IMR-90 (cell line): ENCODE measurements around the gene HMGB3. TPM values are rescaled to one million over a fixed set of nuclear protein-coding genes. Genes with fewer than 3 reads are reported as not detected.

Experiments
- ATAC-seq: fragments of 200-7000 bp; cut with Tn5 transposase; 2 replicates; pipeline ENCODE4 v1.9.1; 2020; ENCODE audit warnings: low read depth, mild to moderate bottlenecking, moderate library complexity
- BruUV-seq: library from RNA; stranded (reverse); fragments of 400-500 nt; replicated peaks from 2 replicates; lab custom pipeline; 2021; lab: Mats Ljungman, UMichigan
- CTCF ChIA-PET: fragments of 300-600 bp; formaldehyde crosslinking; extraction: SDS; loops from one replicate; lab custom pipeline; 2021; ENCODE audit warnings: antibody characterized with exemption; lab: Yijun Ruan, JAX
- POLR2A ChIA-PET: fragments of 300-600 bp; sonication (Branson Sonifier 250); formaldehyde crosslinking; loops from one replicate; lab custom pipeline; 2022; ENCODE audit warnings: antibody characterized with exemption; ENCODE audit not compliant: unreplicated experiment; lab: Charles Lee
- DNase-seq: peaks from one replicate; pipeline ENCODE4 v3.0.0; 2013
- H2AFZ ChIP-seq: replicated peaks from 2 replicates; pipeline ENCODE3; 2013; ENCODE audit warnings: low read length, mild to moderate bottlenecking; ENCODE audit not compliant: poor library complexity
- H2AK5ac ChIP-seq: 2 replicates; pipeline ENCODE4 v1.6.1; 2013; ENCODE audit warnings: low read depth, low read length, inconsistent platforms
- H2AK9ac ChIP-seq: replicated peaks from 2 replicates; pipeline ENCODE3; 2013; ENCODE audit warnings: mild to moderate bottlenecking, low read depth, low read length, moderate library complexity; ENCODE audit not compliant: poor library complexity
- H2BK120ac ChIP-seq: 2 replicates; pipeline ENCODE4 v1.6.1; 2013; ENCODE audit warnings: low read depth, low read length, inconsistent platforms
- H2BK15ac ChIP-seq: 3 replicates; pipeline ENCODE4 v1.6.1; 2013; ENCODE audit warnings: low read depth, low read length, inconsistent platforms
- H2BK20ac ChIP-seq: 2 replicates; pipeline ENCODE4 v1.6.1; 2013; ENCODE audit warnings: low read depth, mild to moderate bottlenecking, inconsistent platforms, low read length, moderate library complexity
- H2BK5ac ChIP-seq: 2 replicates; pipeline ENCODE4 v1.6.1; 2013; ENCODE audit warnings: mild to moderate bottlenecking, low read depth, low read length, inconsistent platforms; ENCODE audit not compliant: poor library complexity, severe bottlenecking
- H3K14ac ChIP-seq: replicated peaks from 2 replicates; pipeline ENCODE4 v1.6.1; 2013; ENCODE audit warnings: low read depth, low read length, inconsistent platforms
- H3K18ac ChIP-seq: 2 replicates; pipeline ENCODE4 v1.6.1; 2013; ENCODE audit warnings: low read depth, low read length, control low read depth
- H3K23ac ChIP-seq: 2 replicates; pipeline ENCODE4 v1.6.1; 2013; ENCODE audit warnings: low read depth, low read length, inconsistent platforms
- H3K27ac ChIP-seq: 2 replicates; pipeline ENCODE4 v1.5.1; 2013; ENCODE audit warnings: mild to moderate bottlenecking, control low read depth, low read length; ENCODE audit not compliant: insufficient read depth
- H3K27me3 ChIP-seq: 2 replicates; pipeline ENCODE4 v1.6.1; 2013; ENCODE audit warnings: low read length; ENCODE audit not compliant: control insufficient read depth, insufficient read depth
- H3K36me3 ChIP-seq: 2 replicates; pipeline ENCODE4 v1.6.1; 2013; ENCODE audit warnings: low read length, mixed read lengths; ENCODE audit not compliant: control insufficient read depth, insufficient read depth
- H3K4ac ChIP-seq: 2 replicates; pipeline ENCODE4 v1.6.1; 2013; ENCODE audit warnings: low read depth, low read length, inconsistent platforms
- H3K4me1 ChIP-seq: 2 replicates; pipeline ENCODE4 v1.6.1; 2013; ENCODE audit warnings: low read length, mixed read lengths; ENCODE audit not compliant: control insufficient read depth, insufficient read depth
- H3K4me2 ChIP-seq: 2 replicates; pipeline ENCODE4 v1.6.1; 2013; ENCODE audit warnings: low read depth, mild to moderate bottlenecking, control low read depth, low read length, moderate library complexity
- H3K4me3 ChIP-seq: 2 replicates; pipeline ENCODE4 v1.5.1; 2013; ENCODE audit warnings: low read depth, mild to moderate bottlenecking, control low read depth, low read length, moderate library complexity; ENCODE audit not compliant: insufficient read depth
- H3K56ac ChIP-seq: 2 replicates; pipeline ENCODE4 v1.6.1; 2013; ENCODE audit warnings: low read length, inconsistent platforms; ENCODE audit not compliant: insufficient read depth; ENCODE audit errors: extremely low read depth
- H3K79me1 ChIP-seq, 2 experiments: 2 replicates each; pipeline ENCODE4 v1.6.1; 2013; ENCODE audit warnings: low read length in 2 of 2, inconsistent platforms in 1 of 2, low read depth in 1 of 2
- H3K9ac ChIP-seq: 2 replicates; pipeline ENCODE4 v1.6.1; 2013; ENCODE audit warnings: low read depth, low read length, control low read depth
- H3K9me1 ChIP-seq: 2 replicates; pipeline ENCODE4 v1.6.1; 2013; ENCODE audit warnings: low read length, inconsistent platforms; ENCODE audit not compliant: insufficient read depth
- H3K9me3 ChIP-seq: 2 replicates; pipeline ENCODE4 v1.6.1; 2013; ENCODE audit warnings: low read length; ENCODE audit not compliant: control insufficient read depth, insufficient read depth
- H4K20me1 ChIP-seq: 2 replicates; pipeline ENCODE4 v1.6.1; 2013; ENCODE audit warnings: low read length, inconsistent platforms; ENCODE audit not compliant: insufficient read depth
- H4K5ac ChIP-seq: 2 replicates; pipeline ENCODE4 v1.6.1; 2013; ENCODE audit warnings: mild to moderate bottlenecking, low read depth, low read length, control low read depth
- H4K8ac ChIP-seq, 2 experiments: 2 replicates each; pipeline ENCODE4 v1.6.1; 2013; ENCODE audit warnings: low read depth in 2 of 2, low read length in 2 of 2, control low read depth in 1 of 2, inconsistent platforms in 1 of 2
- H4K91ac ChIP-seq: 2 replicates; pipeline ENCODE4 v1.6.1; 2013; ENCODE audit warnings: low read depth, low read length, inconsistent platforms; ENCODE audit not compliant: insufficient read depth
- BHLHE40 ChIP-seq: fragments of 150-350 bp; IDR thresholded peaks from 2 replicates; pipeline ENCODE4 v1.6.1; 2016; ENCODE audit warnings: mild to moderate bottlenecking, low read depth, low read length
- CEBPB ChIP-seq: IDR thresholded peaks from 2 replicates; pipeline ENCODE4 v1.6.1; 2012; ENCODE audit warnings: low read depth, low read length, improper control_type of control experiment
- MAFK ChIP-seq: IDR thresholded peaks from 2 replicates; pipeline ENCODE4 v1.6.1; 2012; ENCODE audit warnings: low read depth, low read length, improper control_type of control experiment
- MXI1 ChIP-seq: IDR thresholded peaks from 2 replicates; pipeline ENCODE4 v1.6.1; 2012; ENCODE audit warnings: low read depth, mild to moderate bottlenecking, low read length, moderate library complexity, borderline replicate concordance
- NFE2L2 ChIP-seq: fragments of 150-350 bp; IDR thresholded peaks from 2 replicates; pipeline ENCODE4 v1.6.1; 2016; ENCODE audit warnings: low read depth, mild to moderate bottlenecking, low read length
- POLR2A ChIP-seq: IDR thresholded peaks from 2 replicates; pipeline ENCODE4 v1.6.1; 2012; ENCODE audit warnings: mild to moderate bottlenecking, low read depth, low read length
- RCOR1 ChIP-seq: IDR thresholded peaks from 2 replicates; pipeline ENCODE4 v1.6.1; 2012; ENCODE audit warnings: mild to moderate bottlenecking, low read length, improper control_type of control experiment; ENCODE audit not compliant: insufficient replicate concordance
- RFX5 ChIP-seq: IDR thresholded peaks from 2 replicates; pipeline ENCODE4 v1.8.0; 2012; ENCODE audit warnings: low read depth, mild to moderate bottlenecking, low read length, moderate library complexity
- SMC3 ChIP-seq: fragments of 150-350 bp; IDR thresholded peaks from 2 replicates; pipeline ENCODE4 v1.6.1; 2016; ENCODE audit warnings: low read depth, mild to moderate bottlenecking, antibody characterized with exemption, low read length, moderate library complexity
- USF2 ChIP-seq: fragments of 150-350 bp; IDR thresholded peaks from 2 replicates; pipeline ENCODE4 v1.6.1; 2017; ENCODE audit warnings: mild to moderate bottlenecking, antibody characterized with exemption, low read length, low read depth
- WGBS, 2 experiments: methylation state at CpG; one replicate each; pipeline versions ENCODE4 v1.1.5 to v1.1.7; 2013; ENCODE audit warnings: missing lambda C conversion rate in 2 of 2; ENCODE audit not compliant: insufficient read length in 1 of 2; ENCODE audit errors: extremely low coverage in 2 of 2; 5-methylcytosine and 5-hydroxymethylcytosine counted together
- dilution Hi-C: fragments of 300-500 bp; cut with HindIII; formaldehyde crosslinking; loops from one replicate; pipeline ENCODE4 v1.14.3; 2018; ENCODE audit warnings: low sequenced_read_pairs; ENCODE audit not compliant: unreplicated experiment
- in situ Hi-C: fragments of 300-500 bp; cut with MboI; formaldehyde crosslinking; loops from 3 replicates; pipeline ENCODE4 v1.14.3; 2019; ENCODE audit warnings: low sequenced_read_pairs, inconsistent platforms, mixed read lengths
- intact Hi-C: fragments of 100-400 bp; cut with micrococcal nuclease; formaldehyde crosslinking; loops from 2 replicates; pipeline ENCODE4 v1.10.0; 2022
- polyA plus RNA-seq, 3 experiments: library from polyadenylated mRNA; depleted of rRNA; stranded (reverse); fragments of >200 nt; gene quantifications; 2 replicates each; pipeline ENCODE4 v1.2.3, GENCODE V29; 2012; ENCODE audit warnings: low replicate concordance in 1 of 3
- total RNA-seq: library from RNA; depleted of rRNA; stranded (reverse); fragments of >200 nt; gene quantifications from 2 replicates; pipeline ENCODE4 v1.2.3, GENCODE V29; 2012
- TF ChIP-seq, protein P1 (sequence below): fragments of 150-350 bp; IDR thresholded peaks from 2 replicates; pipeline ENCODE4 v1.6.1; 2016; ENCODE audit warnings: low read depth, mild to moderate bottlenecking, low read length, moderate library complexity, borderline replicate concordance
- TF ChIP-seq, protein P2 (sequence below): conservative IDR thresholded peaks from 2 replicates; pipeline ENCODE4 v1.5.1; 2012; ENCODE audit warnings: mild to moderate bottlenecking, low read depth, low read length, improper control_type of control experiment

HMGB3 gene
- total and polyA plus RNA-seq, 2 of the 4 experiments (the other 2 are of a cell fraction): 14.7 to 21.3 TPM

DNA sequence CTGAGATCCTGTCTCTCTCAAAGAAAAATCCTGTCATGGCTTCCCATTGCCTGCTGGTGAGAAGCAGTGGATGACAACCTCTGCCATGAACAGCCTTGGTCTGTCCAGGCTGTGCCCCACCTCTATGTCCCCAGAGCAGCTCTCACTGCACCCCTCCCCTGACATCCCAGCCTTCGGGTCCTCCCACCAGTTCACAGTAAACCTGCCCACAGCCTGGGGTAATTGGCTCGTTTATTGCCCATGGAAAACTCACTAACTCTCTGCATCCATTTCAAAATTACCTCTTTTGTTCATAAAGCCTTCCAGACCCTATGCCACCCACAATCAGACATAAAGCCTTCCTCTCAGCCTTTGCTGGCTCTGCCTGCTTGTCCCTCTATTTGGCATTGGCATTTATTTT, 10.7 kb upstream of the HMGB3 start:
- intact Hi-C loops (no loop called here), dilution Hi-C loops (no loop called here), in situ Hi-C loops (no loop called here)
- H2AK5ac ChIP-seq: no peak overlapping the region
- TF ChIP-seq, protein P1, sequence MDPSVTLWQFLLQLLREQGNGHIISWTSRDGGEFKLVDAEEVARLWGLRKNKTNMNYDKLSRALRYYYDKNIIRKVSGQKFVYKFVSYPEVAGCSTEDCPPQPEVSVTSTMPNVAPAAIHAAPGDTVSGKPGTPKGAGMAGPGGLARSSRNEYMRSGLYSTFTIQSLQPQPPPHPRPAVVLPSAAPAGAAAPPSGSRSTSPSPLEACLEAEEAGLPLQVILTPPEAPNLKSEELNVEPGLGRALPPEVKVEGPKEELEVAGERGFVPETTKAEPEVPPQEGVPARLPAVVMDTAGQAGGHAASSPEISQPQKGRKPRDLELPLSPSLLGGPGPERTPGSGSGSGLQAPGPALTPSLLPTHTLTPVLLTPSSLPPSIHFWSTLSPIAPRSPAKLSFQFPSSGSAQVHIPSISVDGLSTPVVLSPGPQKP: no peak
- TF ChIP-seq BHLHE40 (no peak), USF2 (no peak), CEBPB (no peak), RFX5 (no peak), RCOR1 (no peak), MXI1 (no peak), MAFK (no peak), NFE2L2 (no peak), SMC3 (no peak), POLR2A (no peak)
- TF ChIP-seq, protein P2, sequence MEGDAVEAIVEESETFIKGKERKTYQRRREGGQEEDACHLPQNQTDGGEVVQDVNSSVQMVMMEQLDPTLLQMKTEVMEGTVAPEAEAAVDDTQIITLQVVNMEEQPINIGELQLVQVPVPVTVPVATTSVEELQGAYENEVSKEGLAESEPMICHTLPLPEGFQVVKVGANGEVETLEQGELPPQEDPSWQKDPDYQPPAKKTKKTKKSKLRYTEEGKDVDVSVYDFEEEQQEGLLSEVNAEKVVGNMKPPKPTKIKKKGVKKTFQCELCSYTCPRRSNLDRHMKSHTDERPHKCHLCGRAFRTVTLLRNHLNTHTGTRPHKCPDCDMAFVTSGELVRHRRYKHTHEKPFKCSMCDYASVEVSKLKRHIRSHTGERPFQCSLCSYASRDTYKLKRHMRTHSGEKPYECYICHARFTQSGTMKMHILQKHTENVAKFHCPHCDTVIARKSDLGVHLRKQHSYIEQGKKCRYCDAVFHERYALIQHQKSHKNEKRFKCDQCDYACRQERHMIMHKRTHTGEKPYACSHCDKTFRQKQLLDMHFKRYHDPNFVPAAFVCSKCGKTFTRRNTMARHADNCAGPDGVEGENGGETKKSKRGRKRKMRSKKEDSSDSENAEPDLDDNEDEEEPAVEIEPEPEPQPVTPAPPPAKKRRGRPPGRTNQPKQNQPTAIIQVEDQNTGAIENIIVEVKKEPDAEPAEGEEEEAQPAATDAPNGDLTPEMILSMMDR: no peak
- peaks cover 5% of the 10 kb centered on the region; the same call in 1 of the 2 replicates for H3K9me3 ChIP-seq
- H2BK120ac ChIP-seq: no peak overlapping the region
- H3K14ac ChIP-seq: no peak overlapping the region
- H3K27ac ChIP-seq: no peak overlapping the region
- no peaks in the 10 kb centered on the region; the same call in 1 of the 2 replicates for H3K27me3 ChIP-seq
- H2BK20ac ChIP-seq: no peak overlapping the region
- no peak overlapping the region for H2BK15ac ChIP-seq
- no peaks in the 10 kb centered on the region for H4K20me1 ChIP-seq
- no peak overlapping the region for H3K4me2 ChIP-seq
- H3K9me1 ChIP-seq: no peaks in the 10 kb centered on the region
- H3K56ac ChIP-seq: no peak overlapping the region
- ChIA-PET POLR2A (no interaction called here), CTCF (no interaction called here)
- H3K4ac ChIP-seq: no peak overlapping the region
- DNase-seq: no peak
- H3K79me1 ChIP-seq: no peaks in the 10 kb centered on the region
- no TSS peak for BruUV-seq
- no peak overlapping the region for H3K9ac ChIP-seq
- 50% methylated on average over 2 of the region's 2 CpGs; no CpG with 5 or more reads in 1 of the 2 experiments for WGBS, 2 experiments
- no peak overlapping the region for H2AFZ ChIP-seq
- H2BK5ac ChIP-seq: no peak overlapping the region
- H3K4me3 ChIP-seq: no peak overlapping the region
- no peak overlapping the region for H3K18ac ChIP-seq
- H4K91ac ChIP-seq: no peak overlapping the region
- H4K5ac ChIP-seq: no peak overlapping the region
- no peak overlapping the region for H4K8ac ChIP-seq
- no peak for ATAC-seq
- no peak overlapping the region for H2AK9ac ChIP-seq
- no peaks in the 10 kb centered on the region for H3K4me1 ChIP-seq
- H3K23ac ChIP-seq: no peak overlapping the region
- H3K36me3 ChIP-seq: no peaks in the 10 kb centered on the region
